Mononuclear cell (primary cell): ENCODE results near the gene FCRL6. TPM values are rescaled to one million over a fixed set of nuclear protein-coding genes. Genes with fewer than 3 reads are reported as not detected.

Experiments used
- H3K27me3 ChIP-seq: 2 replicates; pipeline ENCODE4 v1.6.0; 2011; ENCODE audit warnings: low read length, control low read depth; ENCODE audit not compliant: insufficient read depth
- H3K4me1 ChIP-seq: 2 replicates; pipeline ENCODE4 v1.5.1; 2011; ENCODE audit warnings: mild to moderate bottlenecking, low read length, control low read depth; ENCODE audit not compliant: insufficient read depth
- H3K4me3 ChIP-seq: 2 replicates; pipeline ENCODE4 v1.5.1; 2011; ENCODE audit warnings: mild to moderate bottlenecking, low read length, moderate library complexity
- H3K9me3 ChIP-seq: 2 replicates; pipeline ENCODE4 v1.5.1; 2011; ENCODE audit warnings: low read depth, mild to moderate bottlenecking, control low read depth, low read length
- total RNA-seq: library from RNA; depleted of rRNA; stranded (reverse); fragments of >200 nt; gene quantifications from one replicate; pipeline ENCODE4 v1.2.3, GENCODE V29; 2012

FCRL6 gene
- total RNA-seq, 1 donor, result 15.2 TPM

DNA sequence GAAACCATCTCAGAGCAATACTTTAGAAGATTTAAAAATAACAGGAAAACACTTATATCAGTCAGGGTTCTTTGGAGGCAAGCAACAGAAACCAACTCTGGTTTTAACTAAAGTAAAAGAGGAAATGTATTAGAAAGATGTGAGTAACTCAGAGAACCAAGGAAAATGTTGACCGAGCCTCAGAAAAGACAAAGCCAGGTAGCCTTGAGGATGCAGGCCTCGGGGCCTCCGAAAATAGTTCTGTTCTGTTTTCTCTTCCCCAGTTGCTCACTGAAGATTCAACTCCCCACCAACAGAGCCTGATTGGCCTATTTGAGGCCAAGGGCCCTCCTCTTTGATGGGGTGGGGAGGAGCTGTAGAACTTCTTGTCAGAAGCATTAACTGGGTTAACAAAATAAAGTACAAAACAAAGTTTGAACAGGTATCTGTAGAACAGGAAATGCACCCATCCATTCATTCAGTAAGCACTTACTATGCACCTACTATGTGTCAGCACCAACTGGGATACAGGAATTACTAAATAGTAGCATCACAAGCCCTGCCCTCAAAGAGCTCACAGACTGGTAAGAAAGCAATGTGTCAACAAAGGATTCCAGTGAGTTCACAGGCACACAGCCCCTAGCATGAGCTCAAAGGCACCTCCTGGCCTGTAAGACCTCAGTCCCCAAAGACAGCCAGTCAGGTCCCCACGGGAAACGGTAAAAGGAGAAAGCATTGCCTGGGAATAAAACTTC is 37.1 kb downstream of the FCRL6 start:
- no peaks in the 10 kb centered on the region for H3K4me1 ChIP-seq
- no peak overlapping the region for H3K4me3 ChIP-seq
- no peaks in the 10 kb centered on the region for H3K27me3 ChIP-seq
- H3K9me3 ChIP-seq, result no peaks in the 10 kb centered on the region

DNA sequence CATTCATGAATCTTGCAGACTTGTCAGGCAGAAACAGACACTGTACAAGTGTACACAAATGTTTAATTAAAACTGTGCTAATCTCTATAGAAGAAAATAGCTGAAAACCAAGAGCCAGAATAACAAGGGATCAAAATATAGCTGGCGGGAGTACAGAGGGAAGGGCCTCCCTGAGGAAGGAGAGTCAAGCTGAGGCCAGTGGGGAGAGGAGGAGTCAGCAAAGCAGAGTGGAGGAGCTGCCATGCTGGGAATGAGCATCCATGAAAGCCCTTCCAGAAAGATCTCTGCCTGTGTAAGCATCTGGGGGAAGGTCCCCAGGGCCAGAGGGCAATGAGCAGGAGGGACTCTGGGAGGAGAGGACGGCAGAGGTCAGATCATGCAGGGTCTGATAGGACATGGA is 39.6 kb downstream of the FCRL6 start:
- H3K27me3 ChIP-seq, result no peaks in the 10 kb centered on the region
- no peaks in the 10 kb centered on the region for H3K9me3 ChIP-seq
- H3K4me3 ChIP-seq, result no peak overlapping the region

GRCh38 chr1:159843459-159843858 is 41.3 kb downstream of the FCRL6 start:
- Histone ChIP-seq H3K27me3 (no peaks in the 10 kb centered on the region), H3K4me1 (no peaks in the 10 kb centered on the region), H3K4me3 (no peak overlapping the region), H3K9me3 (no peaks in the 10 kb centered on the region)

More for the DNA sequence above, 39.6 kb downstream of the FCRL6 start:
- H3K4me1 ChIP-seq, result no peaks in the 10 kb centered on the region

- no peaks in the 10 kb centered on the region for H3K27me3 ChIP-seq
- H3K4me1 ChIP-seq, result peaks cover 11% of the 10 kb centered on the region
- H3K4me3 ChIP-seq, result no peak overlapping the region
- H3K9me3 ChIP-seq, result no peaks in the 10 kb centered on the region
Measured at GRCh38 chr1:159845751-159846629, 43.8 kb downstream of the FCRL6 start.

DNA sequence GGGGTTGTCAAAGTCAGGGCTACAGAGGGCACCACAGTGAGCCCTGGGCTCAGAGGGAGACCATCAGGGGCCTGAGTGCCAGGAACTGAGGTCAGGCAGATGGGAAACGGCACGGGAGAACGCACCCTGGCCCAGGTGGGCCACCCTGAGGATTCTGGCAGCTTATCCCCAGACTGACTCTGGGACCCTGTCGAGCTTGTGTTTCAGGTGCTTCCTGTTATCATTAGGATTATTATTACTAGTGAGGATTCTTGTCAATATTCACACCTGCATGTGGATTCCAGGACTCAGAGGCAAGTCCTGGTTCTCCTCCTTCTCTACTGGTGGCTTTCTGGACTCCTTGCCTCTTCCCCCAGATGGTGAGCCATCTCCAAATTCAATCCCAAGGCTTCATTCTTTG is 45.1 kb downstream of the FCRL6 start:
- no peak overlapping the region for H3K4me3 ChIP-seq
- no peaks in the 10 kb centered on the region for H3K27me3 ChIP-seq
- no peaks in the 10 kb centered on the region for H3K9me3 ChIP-seq
- peaks cover 11% of the 10 kb centered on the region for H3K4me1 ChIP-seq

DNA sequence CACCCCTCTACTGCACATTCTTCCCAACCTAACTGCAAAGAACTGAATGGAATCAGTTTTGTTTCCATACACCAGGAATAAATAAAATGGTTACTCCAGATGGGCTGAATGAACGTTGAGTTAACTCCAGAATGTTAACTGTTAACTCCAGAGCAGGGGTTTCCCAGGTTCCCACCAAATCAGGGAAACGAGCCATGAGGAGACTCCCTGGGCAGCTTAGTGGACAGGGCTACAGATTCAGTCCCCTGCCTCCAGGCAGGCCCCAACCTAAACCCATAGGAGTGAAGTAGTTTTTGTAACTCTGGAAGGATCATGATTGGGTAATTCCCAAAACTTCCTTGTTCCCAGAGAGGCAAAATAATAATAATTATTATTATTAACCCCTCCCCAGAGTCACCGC is 46.2 kb downstream of the FCRL6 start:
- no peaks in the 10 kb centered on the region for H3K9me3 ChIP-seq
- H3K4me3 ChIP-seq, result no peak overlapping the region
- H3K27me3 ChIP-seq, result no peaks in the 10 kb centered on the region
- H3K4me1 ChIP-seq, result peaks cover 11% of the 10 kb centered on the region

GRCh38 chr1:159849626-159850366 is 47.6 kb downstream of the FCRL6 start:
- Histone ChIP-seq H3K4me1 (peaks cover 21% of the 10 kb centered on the region), H3K9me3 (no peaks in the 10 kb centered on the region), H3K27me3 (no peaks in the 10 kb centered on the region), H3K4me3 (no peak overlapping the region)

GRCh38 chr1:159851407-159851806 is 49.2 kb downstream of the FCRL6 start:
- Histone ChIP-seq H3K27me3 (no peaks in the 10 kb centered on the region), H3K9me3 (no peaks in the 10 kb centered on the region), H3K4me1 (peaks cover 28% of the 10 kb centered on the region), H3K4me3 (no peak overlapping the region)

GRCh38 chr1:159853417-159854115 is 51.4 kb downstream of the FCRL6 start:
- Histone ChIP-seq H3K27me3 (no peaks in the 10 kb centered on the region), H3K4me1 (peaks cover 28% of the 10 kb centered on the region), H3K4me3 (no peak overlapping the region), H3K9me3 (no peaks in the 10 kb centered on the region)

DNA sequence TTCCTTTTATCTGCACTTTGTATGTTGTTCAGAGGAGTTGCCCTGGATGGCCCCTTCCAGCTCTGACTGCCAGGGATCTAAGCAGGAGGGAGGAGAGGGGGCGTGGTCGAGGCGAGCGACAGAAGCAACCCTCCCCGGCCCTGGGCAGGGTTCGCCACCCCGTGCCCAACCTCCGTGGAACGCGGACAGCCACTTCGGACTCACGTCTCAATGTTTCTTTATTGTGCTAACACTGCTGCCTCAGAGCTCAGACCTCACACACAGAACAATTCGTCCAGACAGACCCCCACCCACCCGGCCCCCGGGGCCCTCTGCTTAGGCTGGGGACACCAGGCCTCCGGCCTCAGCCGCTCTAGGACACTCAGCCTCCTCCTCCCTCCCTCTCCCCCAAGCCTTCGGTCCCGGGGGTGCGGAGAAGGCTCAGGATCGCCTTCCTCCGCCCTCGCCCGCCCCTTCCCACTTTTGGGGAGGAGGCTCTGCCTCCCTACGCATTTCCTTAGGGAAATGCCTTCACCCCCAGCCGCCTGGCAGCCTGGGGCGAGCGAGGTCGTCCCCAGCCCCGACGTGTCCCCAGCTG is 52.0 kb downstream of the FCRL6 start:
- Histone ChIP-seq H3K4me3 (peak overlapping the region; percentile 36), H3K4me1 (peaks cover 27% of the 10 kb centered on the region), H3K9me3 (no peaks in the 10 kb centered on the region), H3K27me3 (no peaks in the 10 kb centered on the region)

DNA sequence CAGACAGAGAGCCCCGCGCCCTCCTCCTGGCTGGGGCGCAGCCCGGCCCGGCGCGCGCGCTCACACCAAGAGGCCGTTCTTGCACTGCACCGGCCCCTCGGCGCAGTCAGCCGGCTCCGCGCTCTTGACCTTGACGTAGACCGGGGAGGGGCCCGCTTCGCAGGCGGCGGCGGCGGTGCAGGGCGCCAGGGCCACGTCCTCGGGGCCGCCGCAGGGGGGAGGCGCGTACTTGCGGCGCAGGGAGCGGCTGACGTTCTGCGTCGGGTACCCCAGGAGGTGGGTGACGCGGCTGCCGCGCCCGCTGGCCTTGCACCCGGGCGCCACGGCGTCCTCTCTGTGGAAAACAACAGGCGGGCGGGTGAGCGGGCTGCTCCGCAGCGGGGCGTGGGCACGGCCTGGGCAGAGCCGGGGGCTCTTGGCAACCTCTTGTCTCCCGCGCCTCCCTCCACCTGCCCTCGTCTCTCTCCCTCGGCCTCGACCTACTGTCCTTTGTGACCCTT is 52.6 kb downstream of the FCRL6 start:
- peak overlapping the region; percentile 36 for H3K4me3 ChIP-seq
- H3K27me3 ChIP-seq, result no peaks in the 10 kb centered on the region
- peaks cover 24% of the 10 kb centered on the region for H3K4me1 ChIP-seq
- H3K9me3 ChIP-seq, result no peaks in the 10 kb centered on the region

DNA sequence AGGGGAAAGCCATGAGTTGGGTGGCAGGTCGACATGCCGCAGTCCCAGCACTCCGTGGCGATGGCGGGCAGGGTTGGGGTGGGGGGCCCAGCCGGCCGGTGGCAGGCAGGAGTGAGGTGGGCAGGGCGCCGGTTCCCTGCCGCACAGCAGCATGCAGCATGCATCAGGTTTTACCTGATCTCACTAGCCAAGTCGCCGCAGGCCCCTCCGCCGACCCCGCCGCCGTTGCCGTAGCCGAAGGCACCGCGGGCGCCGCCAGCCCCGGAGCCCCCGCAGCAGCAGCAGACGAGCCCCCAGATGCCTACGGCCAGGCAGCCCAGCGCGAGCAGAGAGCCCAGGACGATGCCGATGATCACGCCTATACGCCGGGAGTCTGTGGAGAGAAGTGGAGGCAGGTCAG is 53.5 kb downstream of the FCRL6 start:
- Histone ChIP-seq H3K9me3 (no peaks in the 10 kb centered on the region), H3K27me3 (no peaks in the 10 kb centered on the region), H3K4me3 (no peak overlapping the region), H3K4me1 (peaks cover 17% of the 10 kb centered on the region)

DNA sequence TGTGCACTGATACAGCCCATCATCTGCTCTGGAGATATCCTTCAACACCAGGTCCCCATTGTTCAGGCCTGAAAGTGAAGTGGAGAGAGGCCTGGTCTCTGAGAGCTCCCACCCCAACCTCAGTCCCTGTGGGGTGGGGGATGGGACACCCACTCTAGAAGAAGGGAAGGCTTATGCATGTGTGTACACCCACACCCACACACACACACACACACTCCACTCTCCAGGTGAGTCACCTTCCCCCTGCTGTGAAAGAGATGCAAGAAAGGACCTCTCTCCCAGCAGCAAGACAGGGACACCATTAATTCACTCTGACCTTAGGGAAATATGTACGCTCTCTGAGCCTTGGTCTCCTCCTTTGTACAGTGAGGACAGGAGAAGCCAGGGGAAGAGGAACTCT is 54.4 kb downstream of the FCRL6 start:
- H3K4me1 ChIP-seq, result peaks cover 17% of the 10 kb centered on the region

DNA sequence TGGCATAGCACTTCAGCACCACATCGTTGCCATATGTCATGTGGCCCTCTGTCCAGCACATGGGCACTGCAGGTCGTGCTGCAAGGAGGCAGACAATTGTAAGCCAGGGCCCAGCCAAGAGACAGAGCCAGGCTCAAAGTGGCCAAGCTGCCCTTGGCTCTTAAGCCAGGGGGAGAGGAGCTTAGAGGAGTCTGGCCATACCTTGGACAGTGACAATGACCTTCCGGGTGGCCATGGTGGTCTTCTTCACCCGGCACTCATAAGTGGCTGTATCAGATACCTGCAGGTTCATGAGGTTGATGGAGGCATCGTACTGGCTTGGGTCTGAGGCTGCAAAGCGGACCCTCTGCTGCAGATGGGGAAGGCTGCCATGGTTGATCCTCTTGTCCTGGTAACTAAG is 55.7 kb downstream of the FCRL6 start:
- H3K9me3 ChIP-seq, result no peaks in the 10 kb centered on the region
- no peaks in the 10 kb centered on the region for H3K27me3 ChIP-seq
- no peak overlapping the region for H3K4me3 ChIP-seq
- H3K4me1 ChIP-seq, result peaks cover 17% of the 10 kb centered on the region

More for the DNA sequence above, 54.4 kb downstream of the FCRL6 start:
- Histone ChIP-seq H3K4me3 (no peak overlapping the region), H3K27me3 (no peaks in the 10 kb centered on the region), H3K9me3 (no peaks in the 10 kb centered on the region)
